Fibroblast of peridontal ligament (primary cell): ENCODE data around the gene DNAJC25.
"Not testable (repeated sequence)": the region's sequence is repeated elsewhere in the genome, so short reads cannot be mapped to it uniquely, and the experiment has no call there.

Experiments used
- DNase-seq: peaks from one replicate; pipeline ENCODE4 v3.0.0-alpha.2; 2010; ENCODE audit errors: extremely low read depth

Gene DNAJC25

GRCh38 chr9:111663301-111663823, 32.2 kb downstream of the DNAJC25 start:
- no peak for DNase-seq

- no peak for DNase-seq
Measured at GRCh38 chr9:111668026-111668573, 37.0 kb downstream of the DNAJC25 start.

- not testable (repeated sequence) for DNase-seq
Measured at GRCh38 chr9:111668601-111669000, 37.5 kb downstream of the DNAJC25 start.

GRCh38 chr9:111674319-111674718, 43.2 kb downstream of the DNAJC25 start:
- DNase-seq, result no peak

- DNase-seq, result no peak
Measured at GRCh38 chr9:111676116-111676515, 45.0 kb downstream of the DNAJC25 start.

- DNase-seq, result no peak
Measured at GRCh38 chr9:111678293-111678692, 47.2 kb downstream of the DNAJC25 start.

GRCh38 chr9:111679199-111679598, 48.1 kb downstream of the DNAJC25 start:
- DNase-seq, result no peak

- DNase-seq, result no peak
Measured at GRCh38 chr9:111683392-111683791, 52.3 kb downstream of the DNAJC25 start.

GRCh38 chr9:111691672-111692329, 60.7 kb downstream of the DNAJC25 start:
- DNase-seq, result peak; percentile 71

GRCh38 chr9:111696796-111697195, 65.7 kb downstream of the DNAJC25 start:
- DNase-seq, result no peak

- DNase-seq, result no peak
Measured at GRCh38 chr9:111700776-111701175, 69.6 kb downstream of the DNAJC25 start.
